Heart right ventricle (tissue), 16 donors: ENCODE results near the gene STK4. TPM values are rescaled to one million over a fixed set of nuclear protein-coding genes. Genes with fewer than 3 reads are reported as not detected.
A peak's percentile ranks its signal among the peaks of the same experiment; 100 is the strongest.

Experiments used
- ATAC-seq, 8 donors: fragments of 200-7000 bp; cut with Tn5 transposase; one replicate each; pipeline ENCODE4 v1.9.1; 2020; ENCODE audit warnings: mild to moderate bottlenecking in 8 of 8, moderate library complexity in 8 of 8, moderate number of reproducible peaks in 1 of 8
- DNase-seq, 2 donors: peaks; one replicate each; pipeline ENCODE4 v3.0.0-alpha.2; 2020
- H3K27ac ChIP-seq, 10 donors: fragments of 200-600 bp; sonication (generic) in 2 of 10; one replicate each; pipeline versions ENCODE4 v1.5.0 to v1.8.0; 2020 to 2022; ENCODE audit warnings: mild to moderate bottlenecking in 3 of 10
- H3K27me3 ChIP-seq, 7 donors: fragments of 200-600 bp; one replicate each; pipeline ENCODE4 v1.8.0; 2021 to 2022; ENCODE audit warnings: mild to moderate bottlenecking in 2 of 7
- H3K36me3 ChIP-seq, 9 donors: fragments of 200-600 bp; sonication (generic) in 1 of 9; one replicate each; pipeline versions ENCODE4 v1.5.0 to v1.8.0; 2020 to 2022; ENCODE audit warnings: mild to moderate bottlenecking in 2 of 9
- H3K4me1 ChIP-seq, 9 donors: fragments of 200-600 bp; sonication (generic) in 1 of 9; one replicate each; pipeline versions ENCODE4 v1.5.0 to v1.8.0; 2020 to 2022; ENCODE audit warnings: mild to moderate bottlenecking in 4 of 9
- H3K4me3 ChIP-seq, 10 donors: fragments of 200-600 bp; sonication (generic) in 2 of 10; one replicate each; pipeline versions ENCODE4 v1.5.0 to v1.8.0; 2020 to 2022; ENCODE audit warnings: mild to moderate bottlenecking in 7 of 10, moderate library complexity in 2 of 10
- H3K9me3 ChIP-seq, 11 donors: fragments of 200-600 bp in 10 of 11; sonication (generic) in 2 of 11; one replicate each; pipeline versions ENCODE4 v1.5.0 to v1.8.0; 2013 to 2022; ENCODE audit warnings: mild to moderate bottlenecking in 2 of 11, control low read depth in 1 of 11, moderate library complexity in 1 of 11
- WGBS, 2 donors: extraction: QIAGEN DNeasy Blood & Tissue Kit; methylation state at CpG; one replicate each; pipeline ENCODE4 v1.1.7; 2013; ENCODE audit warnings: inconsistent platforms in 1 of 2; 5-methylcytosine and 5-hydroxymethylcytosine counted together
- intact Hi-C, 10 donors: fragments of 100-400 bp; cut with DNase I; formaldehyde crosslinking; loops; one replicate each; pipeline versions ENCODE4 v1.11.1 to v1.14.2; 2022
- polyA plus RNA-seq, 2 donors: library from polyadenylated mRNA; stranded (reverse); fragments of 200-250 nt; gene quantifications; one replicate each; pipeline ENCODE4 v1.2.3, GENCODE V29; 2013
- total RNA-seq, 10 donors: library from RNA; stranded (reverse); fragmentation: NEBNext Ultra II Directional in 3 of 10; extraction: Animal tissue kit (Norgen Biotek cat#: 25700) in 3 of 10; gene quantifications; one replicate each; pipeline versions ENCODE4 v1.2.1 to v1.2.4, GENCODE V29; 2021 to 2023
- TF ChIP-seq, protein P1 (sequence below), 9 donors: fragments of 200-600 bp; sonication (generic) in 2 of 9; IDR thresholded peaks; one replicate each; pipeline versions ENCODE4 v1.5.0 to v1.8.0; 2021 to 2022; ENCODE audit warnings: antibody characterized with exemption in 9 of 9, mild to moderate bottlenecking in 5 of 9, moderate library complexity in 1 of 9
- donor health status: Arrhythmogenic right ventricular cardiomyopathy.
- donor health status: ischemic (EF 13 %, LVEDD 7.1; RV severe dilation, severe dysfunction).
- donor health status: healthy with polysubstance abuse.
- donor health status: DM: no; HTN: yes; CAD: no.
- donor health status: DM: no; HTN: no; CAD: no.
- donor health status: ischemic (EF 25% LVEDD 6.9; RV normal size, moderate dysfunction).
- donor health status: ischemic (EF 25% LVEDD 5.7; RV mildly dilated, moderate dysfunction).
- donor health status: healthy.
- donor health status: DM: yes; HTN: yes; CAD: no.
- donor health status: Ischemic cardiomyopathy.
- donor health status: ischemic (EF 35%, LVEDD 5.7; RV mildly dilated, moderate dysfunction).
- donor health status: nonischemic (EF 11% LVEDD 7.7; RV severe dilation, severe dysfunction).
- donor health status: DM: yes; HTN: yes; CAD: no.
- donor health status: PGD.
- donor health status: ischemic (EF 29% LVEDD 5.4; RV normal size, mild dysfunction).
- donor health status: nonischemic (EF 23%, LVEDD 6.1; RV moderate dilation, normal function).

The STK4 gene
- total and polyA plus RNA-seq, 12 donors, result 3.7 to 18.1 (median 8.1) TPM

DNA sequence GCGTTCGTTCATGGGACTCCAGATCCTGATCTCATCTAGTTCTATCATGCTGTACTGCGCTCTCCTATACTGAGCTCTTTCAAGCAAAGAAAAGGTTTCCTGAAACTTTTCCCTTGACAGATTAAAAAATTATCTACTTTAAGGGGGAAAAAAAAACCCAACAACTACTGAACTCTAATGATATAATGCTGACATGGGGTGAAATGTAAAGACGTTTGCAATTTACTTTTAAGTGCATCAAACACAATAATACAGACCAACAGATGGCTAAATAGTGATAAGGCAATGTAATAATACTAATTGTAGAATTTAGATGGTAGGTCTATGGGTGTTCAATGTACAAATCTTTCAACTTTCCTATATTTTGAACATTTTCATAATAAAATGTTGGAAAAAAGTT lies 22.5 kb upstream of the STK4 start:
- Histone ChIP-seq H3K36me3 (peaks cover 3 to 96% (median 28%) of the 10 kb centered on the region in 9 donors), H3K9me3 (no peaks in the 10 kb centered on the region), H3K27me3 (no peaks in the 10 kb centered on the region), H3K27ac (no peak overlapping the region), H3K4me1 (peaks cover 0 to 9% (median 0%) of the 10 kb centered on the region in 9 donors), H3K4me3 (no peak overlapping the region)
- WGBS, 2 donors, result 92 to 95% methylated on average over 4 of the region's 4 CpGs
- TF ChIP-seq, protein P1, sequence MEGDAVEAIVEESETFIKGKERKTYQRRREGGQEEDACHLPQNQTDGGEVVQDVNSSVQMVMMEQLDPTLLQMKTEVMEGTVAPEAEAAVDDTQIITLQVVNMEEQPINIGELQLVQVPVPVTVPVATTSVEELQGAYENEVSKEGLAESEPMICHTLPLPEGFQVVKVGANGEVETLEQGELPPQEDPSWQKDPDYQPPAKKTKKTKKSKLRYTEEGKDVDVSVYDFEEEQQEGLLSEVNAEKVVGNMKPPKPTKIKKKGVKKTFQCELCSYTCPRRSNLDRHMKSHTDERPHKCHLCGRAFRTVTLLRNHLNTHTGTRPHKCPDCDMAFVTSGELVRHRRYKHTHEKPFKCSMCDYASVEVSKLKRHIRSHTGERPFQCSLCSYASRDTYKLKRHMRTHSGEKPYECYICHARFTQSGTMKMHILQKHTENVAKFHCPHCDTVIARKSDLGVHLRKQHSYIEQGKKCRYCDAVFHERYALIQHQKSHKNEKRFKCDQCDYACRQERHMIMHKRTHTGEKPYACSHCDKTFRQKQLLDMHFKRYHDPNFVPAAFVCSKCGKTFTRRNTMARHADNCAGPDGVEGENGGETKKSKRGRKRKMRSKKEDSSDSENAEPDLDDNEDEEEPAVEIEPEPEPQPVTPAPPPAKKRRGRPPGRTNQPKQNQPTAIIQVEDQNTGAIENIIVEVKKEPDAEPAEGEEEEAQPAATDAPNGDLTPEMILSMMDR (IDR thresholded peaks at IDR 0.05), result no peak
- intact Hi-C loops, result no loop called here
- ATAC-seq (no peak), DNase-seq (no peak)

DNA sequence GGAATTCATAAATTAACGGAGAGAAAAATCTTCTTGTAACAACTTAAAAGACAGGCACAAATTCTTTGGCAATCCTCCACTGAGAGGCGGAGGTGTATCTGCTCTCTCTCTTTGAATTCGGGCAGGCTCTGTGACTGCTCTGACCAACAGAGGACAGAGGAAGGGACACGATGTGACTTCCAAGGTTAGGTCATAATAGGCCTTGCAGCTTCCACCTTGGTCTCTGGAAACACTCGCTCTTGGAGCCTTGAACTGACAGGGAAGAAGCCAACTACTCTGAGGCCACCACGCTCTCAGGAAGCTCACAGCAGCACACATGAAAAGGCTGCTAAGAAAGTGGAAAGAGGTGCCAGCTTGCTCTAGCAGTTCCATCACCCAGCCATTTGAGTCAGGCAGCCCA lies 21.1 kb upstream of the STK4 start:
- ATAC-seq, result peak in 2 of 8 donors; percentile 33 to 85
- Histone ChIP-seq H3K27ac (peak overlapping the region in 1 of 10 donors; percentile 0), H3K36me3 (peaks cover 7 to 100% (median 40%) of the 10 kb centered on the region in 9 donors)

DNA sequence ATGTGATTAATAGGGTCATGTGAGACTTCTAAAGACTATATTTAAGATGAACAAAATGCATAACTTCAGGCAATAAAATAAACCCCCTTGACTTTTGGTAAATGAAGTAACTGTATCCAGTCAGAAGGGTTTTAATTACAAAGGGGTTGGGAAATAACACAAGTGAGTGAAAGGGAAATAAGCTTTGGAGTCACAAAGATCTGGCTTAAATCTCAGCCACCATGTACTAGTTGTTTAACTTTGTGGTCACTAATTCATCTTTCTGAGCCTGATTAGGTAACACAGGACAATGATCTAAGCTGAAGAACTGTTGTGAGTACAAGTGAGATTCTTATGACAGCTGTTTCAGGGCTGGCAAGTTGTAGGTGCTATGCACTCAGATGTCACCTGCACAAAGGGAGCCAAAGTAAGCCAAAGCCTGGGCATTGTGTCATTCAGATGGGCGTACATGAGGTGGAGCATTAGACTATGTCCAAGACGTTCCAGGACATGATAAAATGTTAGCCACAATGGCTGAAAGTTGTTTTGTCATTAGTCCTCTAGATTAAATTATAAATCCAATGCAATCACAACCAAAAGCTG lies 19.9 kb upstream of the STK4 start:
- Histone ChIP-seq H3K27ac (no peak overlapping the region), H3K27me3 (no peaks in the 10 kb centered on the region), H3K36me3 (peaks cover 7 to 100% (median 51%) of the 10 kb centered on the region in 9 donors), H3K9me3 (no peaks in the 10 kb centered on the region), H3K4me1 (peaks cover 0 to 6% (median 0%) of the 10 kb centered on the region in 9 donors), H3K4me3 (no peak overlapping the region)
- TF ChIP-seq, protein P1 (IDR thresholded peaks at IDR 0.05), result no peak
- intact Hi-C loops, result no loop called here
- 80 to 87% methylated on average over 2 of the region's 2 CpGs for WGBS, 2 donors
- DNase-seq, result no peak
- ATAC-seq, result no peak

More for the DNA sequence above, 21.1 kb upstream of the STK4 start:
- 73 to 83% methylated on average over 6 of the region's 6 CpGs for WGBS, 2 donors
- intact Hi-C loops, result no loop called here
- Histone ChIP-seq H3K27me3 (no peaks in the 10 kb centered on the region), H3K9me3 (no peaks in the 10 kb centered on the region), H3K4me1 (peaks cover 0 to 6% (median 0%) of the 10 kb centered on the region in 9 donors), H3K4me3 (no peak overlapping the region)
- TF ChIP-seq, protein P1 (IDR thresholded peaks at IDR 0.05), result no peak
- no peak for DNase-seq

DNA sequence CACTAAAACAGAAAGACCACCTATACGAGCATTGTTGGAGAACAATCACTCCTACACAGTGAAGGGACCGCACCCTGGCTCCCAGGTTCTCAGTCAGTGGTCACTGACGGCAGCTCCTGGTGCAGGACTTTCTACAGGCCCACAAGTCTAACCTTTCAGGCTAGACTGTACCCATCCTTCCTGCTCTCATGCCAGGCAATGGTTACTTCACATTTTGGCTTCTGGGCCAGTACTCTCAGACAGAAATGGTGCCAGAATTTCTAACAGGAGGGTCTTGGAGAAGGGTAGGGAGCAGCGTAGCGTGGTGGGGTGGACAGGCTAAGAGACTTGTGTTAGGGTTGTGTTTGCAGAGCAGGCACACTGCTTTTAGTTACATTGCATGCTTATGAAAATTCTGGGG lies 18.2 kb upstream of the STK4 start:
- H3K27ac ChIP-seq, result no peak overlapping the region
- no peak for DNase-seq
- ATAC-seq, result no peak
- H3K4me3 ChIP-seq, result no peak overlapping the region
- peaks cover under 1 to 100% (median 41%) of the 10 kb centered on the region in 9 donors for H3K36me3 ChIP-seq
- TF ChIP-seq, protein P1 (IDR thresholded peaks at IDR 0.05), result no peak
- H3K4me1 ChIP-seq, result peaks cover 0 to 6% (median 0%) of the 10 kb centered on the region in 9 donors
- H3K9me3 ChIP-seq, result no peaks in the 10 kb centered on the region
- 91 to 92% methylated on average over 5 of the region's 5 CpGs for WGBS, 2 donors
- intact Hi-C loops, result no loop called here
- H3K27me3 ChIP-seq, result no peaks in the 10 kb centered on the region
